Stimulated activated CD4-positive, alpha-beta T cell treated with anti-CD3 and anti-CD28 coated beads, Interleukin-15, amount 100 ng/mL, for 48 hours (primary cell): ENCODE measurements around the gene SPDEF.

Experiments
- DNase-seq, 2 donors: peaks; one replicate each; pipeline ENCODE4 v3.0.0-alpha.2; 2020; ENCODE audit warnings: low read depth in 2 of 2

The SPDEF gene

GRCh38 chr6:34527751-34528670, 28.1 kb downstream of the SPDEF start:
- DNase-seq, result no peak

- DNase-seq, result peak; percentile 93 to 96
These were observed 29.0 kb downstream of the SPDEF start for GRCh38 chr6:34526992-34527728.

GRCh38 chr6:34526241-34526972, 29.7 kb downstream of the SPDEF start:
- no peak for DNase-seq

- DNase-seq, result no peak
These were observed 30.5 kb downstream of the SPDEF start for GRCh38 chr6:34525431-34526175.

GRCh38 chr6:34524971-34525370, 31.2 kb downstream of the SPDEF start:
- DNase-seq, result no peak

GRCh38 chr6:34524499-34524898, 31.6 kb downstream of the SPDEF start:
- no peak for DNase-seq

GRCh38 chr6:34523441-34524206, 32.5 kb downstream of the SPDEF start:
- DNase-seq, result no peak

GRCh38 chr6:34522761-34523160, 33.4 kb downstream of the SPDEF start:
- DNase-seq, result no peak

- DNase-seq, result no peak
These were observed 34.5 kb downstream of the SPDEF start for GRCh38 chr6:34521463-34522285.

- DNase-seq, result no peak
These were observed 35.3 kb downstream of the SPDEF start for GRCh38 chr6:34520645-34521462.

GRCh38 chr6:34519971-34520644, 36.0 kb downstream of the SPDEF start:
- no peak for DNase-seq

GRCh38 chr6:34518669-34519365, 37.3 kb downstream of the SPDEF start:
- no peak for DNase-seq

- no peak for DNase-seq
These were observed 38.2 kb downstream of the SPDEF start for GRCh38 chr6:34517966-34518365.

GRCh38 chr6:34517461-34517881, 38.7 kb downstream of the SPDEF start:
- DNase-seq, result no peak

GRCh38 chr6:34516391-34517324, 39.5 kb downstream of the SPDEF start:
- DNase-seq, result no peak
